ENCODE measurements around the gene PYGM. TPM values are rescaled to one million over a fixed set of nuclear protein-coding genes. Genes with fewer than 3 reads are reported as not detected.
A peak's percentile ranks its signal among the peaks of the same experiment; 100 is the strongest.

The PYGM gene
- total and polyA plus RNA-seq, 7 experiments from 2014 or later: 0.26 to 16.2 (median 12.3) TPM

GRCh38 chr11:64763526-64764039 is 3.8 kb upstream of the PYGM start:
- Histone ChIP-seq H3K4me3 (ENCODE audit: low read length) (peak overlapping the region; percentile 41), H3K36me3 (ENCODE audit: control insufficient read depth in 2 of 3, insufficient read depth in 3 of 3, low read length in 3 of 3) (peaks cover 21 to 51% (median 26%) of the 10 kb centered on the region in 3 experiments), H3K27me3 (ENCODE audit: control insufficient read depth in 2 of 2, insufficient read depth in 2 of 2, low read length in 2 of 2) (no peaks in the 10 kb centered on the region), H3K27ac (ENCODE audit: low read depth, low read length) (peak overlapping the region; percentile 60), H3K9me3 (ENCODE audit: control insufficient read depth in 2 of 3, low read length in 3 of 3) (no peaks in the 10 kb centered on the region), H3K4me1 (ENCODE audit: control insufficient read depth in 2 of 2, insufficient read depth in 2 of 2, low read length in 2 of 2) (peaks cover 69 to 90% of the 10 kb centered on the region in 2 donors)
- POLR2A ChIA-PET: interaction anchor here (0.6 to 39.7 kb wide), 17 partner anchors 1 to 371 kb away, joined by 3 to 1956 read pairs (median 4); partner anchors contain the start of genes FAU, MAP4K2, MEN1 and MRPL49
- peak overlapping the region; percentile 87 to 97 (median 92) for H3K27ac Mint-ChIP-seq
- no peak for ATAC-seq
- intact Hi-C loops (cut with micrococcal nuclease): loop anchor here in 1 of 2 donors (1.0 kb wide), 2 partner anchors 15 to 20 kb away; partner anchors contain the start of gene SF1
- peak in 1 of 9 donors; percentile 26 for DNase-seq
- H3K9me3 Mint-ChIP-seq: peaks cover 0 to 9% (median 0%) of the 10 kb centered on the region in 11 donors
- H3K4me1 Mint-ChIP-seq: peaks cover 69 to 95% (median 88%) of the 10 kb centered on the region in 7 donors
- no peaks in the 10 kb centered on the region for H3K27me3 Mint-ChIP-seq
- H3K36me3 Mint-ChIP-seq: peaks cover 21 to 52% (median 46%) of the 10 kb centered on the region in 5 donors
- CTCF ChIA-PET: interaction anchor here (0.7 to 19.1 kb wide), 10 partner anchors 8 to 86 kb away, joined by 3 to 305 read pairs (median 4); partner anchors contain the start of genes RASGRP2 and SF1
- peak overlapping the region; percentile 81 to 96 (median 84) for H3K4me3 Mint-ChIP-seq

GRCh38 chr11:64762674-64763525 is 3.1 kb upstream of the PYGM start:
- intact Hi-C loops (cut with micrococcal nuclease): no loop called here
- POLR2A ChIA-PET: interaction anchor here (0.6 to 39.7 kb wide), 14 partner anchors 2 to 372 kb away, joined by 3 to 1956 read pairs (median 4); partner anchors contain the start of genes MAP4K2, MEN1, PYGM and RASGRP2

GRCh38 chr11:64762277-64762673 is 2.5 kb upstream of the PYGM start:
- Mint-ChIP-seq H3K4me1 (peaks cover 56 to 92% (median 79%) of the 10 kb centered on the region in 7 donors), H3K27ac (peak overlapping the region; percentile 87 to 97 (median 92)), H3K27me3 (no peaks in the 10 kb centered on the region), H3K36me3 (peaks cover 16 to 40% (median 33%) of the 10 kb centered on the region in 5 donors), H3K9me3 (peaks cover 0 to 9% (median 0%) of the 10 kb centered on the region in 11 donors), H3K4me3 (peak overlapping the region; percentile 59 to 96 (median 84))
- ChIA-PET POLR2A (interaction anchor here (0.6 to 39.7 kb wide), 5 partner anchors 3 to 736 kb away, joined by 3 to 1956 read pairs (median 7); partner anchors contain the start of genes MALAT1, PYGM, RASGRP2 and SF1), CTCF (interaction anchor here (0.5 to 19.1 kb wide), 6 partner anchors 9 to 204 kb away, joined by 4 to 305 read pairs (median 8); partner anchors contain the start of gene RASGRP2)
- no peak for ATAC-seq
- Histone ChIP-seq H3K9me3 (ENCODE audit: control insufficient read depth in 2 of 3, low read length in 3 of 3) (no peaks in the 10 kb centered on the region), H3K27ac (ENCODE audit: low read depth, low read length) (peak overlapping the region; percentile 60), H3K27me3 (ENCODE audit: control insufficient read depth in 2 of 2, insufficient read depth in 2 of 2, low read length in 2 of 2) (no peaks in the 10 kb centered on the region), H3K4me1 (ENCODE audit: control insufficient read depth in 2 of 2, insufficient read depth in 2 of 2, low read length in 2 of 2) (peaks cover 60 to 85% of the 10 kb centered on the region in 2 donors), H3K4me3 (ENCODE audit: low read length) (no peak overlapping the region), H3K36me3 (ENCODE audit: control insufficient read depth in 2 of 3, insufficient read depth in 3 of 3, low read length in 3 of 3) (peaks cover 8 to 38% (median 13%) of the 10 kb centered on the region in 3 experiments)
- intact Hi-C loops (cut with micrococcal nuclease): no loop called here
- DNase-seq: peak in 1 of 9 donors; percentile 13

More at GRCh38 chr11:64762674-64763525, 3.1 kb upstream of the PYGM start:
- Histone ChIP-seq H3K9me3 (ENCODE audit: control insufficient read depth in 2 of 3, low read length in 3 of 3) (no peaks in the 10 kb centered on the region), H3K27ac (ENCODE audit: low read depth, low read length) (peak overlapping the region; percentile 60), H3K4me1 (ENCODE audit: control insufficient read depth in 2 of 2, insufficient read depth in 2 of 2, low read length in 2 of 2) (peaks cover 66 to 90% of the 10 kb centered on the region in 2 donors), H3K27me3 (ENCODE audit: control insufficient read depth in 2 of 2, insufficient read depth in 2 of 2, low read length in 2 of 2) (no peaks in the 10 kb centered on the region), H3K36me3 (ENCODE audit: control insufficient read depth in 2 of 3, insufficient read depth in 3 of 3, low read length in 3 of 3) (peaks cover 14 to 45% (median 19%) of the 10 kb centered on the region in 3 experiments), H3K4me3 (ENCODE audit: low read length) (peak overlapping the region; percentile 41)
- peak overlapping the region; percentile 87 to 97 (median 92) for H3K27ac Mint-ChIP-seq
- CTCF ChIA-PET: interaction anchor here (0.5 to 19.1 kb wide), 8 partner anchors 9 to 204 kb away, joined by 3 to 305 read pairs (median 8); partner anchors contain the start of genes RASGRP2 and SF1
- H3K27me3 Mint-ChIP-seq: no peaks in the 10 kb centered on the region
- ATAC-seq (peak; percentile 5), DNase-seq (peak in 4 of 9 donors; percentile 28 to 48 (median 43))
- peaks cover 62 to 92% (median 81%) of the 10 kb centered on the region in 7 donors for H3K4me1 Mint-ChIP-seq
- peaks cover 0 to 9% (median 0%) of the 10 kb centered on the region in 11 donors for H3K9me3 Mint-ChIP-seq
- H3K4me3 Mint-ChIP-seq: peak overlapping the region; percentile 72 to 96 (median 84)
- peaks cover 20 to 46% (median 39%) of the 10 kb centered on the region in 5 donors for H3K36me3 Mint-ChIP-seq

GRCh38 chr11:64760759-64761420 is 1.1 kb upstream of the PYGM start:
- Histone ChIP-seq H3K36me3 (ENCODE audit: control insufficient read depth in 2 of 3, insufficient read depth in 3 of 3, low read length in 3 of 3) (peaks cover 4 to 27% (median 6%) of the 10 kb centered on the region in 3 experiments), H3K9me3 (ENCODE audit: control insufficient read depth in 2 of 3, low read length in 3 of 3) (no peaks in the 10 kb centered on the region), H3K27me3 (ENCODE audit: control insufficient read depth in 2 of 2, insufficient read depth in 2 of 2, low read length in 2 of 2) (no peaks in the 10 kb centered on the region), H3K27ac (ENCODE audit: low read depth, low read length) (peak overlapping the region; percentile 49), H3K4me1 (ENCODE audit: control insufficient read depth in 2 of 2, insufficient read depth in 2 of 2, low read length in 2 of 2) (peaks cover 56 to 75% of the 10 kb centered on the region in 2 donors), H3K4me3 (ENCODE audit: low read length) (no peak overlapping the region)
- H3K9me3 Mint-ChIP-seq: peaks cover 0 to 9% (median 0%) of the 10 kb centered on the region in 11 donors
- POLR2A ChIA-PET: interaction anchor here (0.6 to 39.7 kb wide), 7 partner anchors 4 to 430 kb away, joined by 3 to 1956 read pairs (median 4); partner anchors contain the start of genes PYGM, RASGRP2 and SF1
- ATAC-seq: no peak
- H3K4me3 Mint-ChIP-seq: peak overlapping the region; percentile 54 to 96 (median 75)
- peaks cover 51 to 82% (median 69%) of the 10 kb centered on the region in 7 donors for H3K4me1 Mint-ChIP-seq
- H3K36me3 Mint-ChIP-seq: peaks cover 16 to 32% (median 23%) of the 10 kb centered on the region in 5 donors
- CTCF ChIA-PET: interaction anchor here (0.7 to 19.1 kb wide), 5 partner anchors 14 to 555 kb away, joined by 4 to 305 read pairs (median 7); partner anchors contain the start of genes RASGRP2 and SF1
- intact Hi-C loops (cut with micrococcal nuclease): no loop called here
- no peaks in the 10 kb centered on the region for H3K27me3 Mint-ChIP-seq
- peak in 3 of 9 donors; percentile 28 to 46 (median 39) for DNase-seq
- H3K27ac Mint-ChIP-seq: peak overlapping the region; percentile 86 to 95 (median 92)

- H3K4me3 Mint-ChIP-seq: peak overlapping the region in 5 of 10 donors; percentile 41 to 96 (median 54)
- peaks cover 36 to 66% (median 54%) of the 10 kb centered on the region in 7 donors for H3K4me1 Mint-ChIP-seq
- POLR2A ChIA-PET: interaction anchor here (1.2 to 39.7 kb wide), 3 partner anchors 6 to 89 kb away, joined by 3 to 1956 read pairs (median 1956); partner anchors contain the start of genes PYGM, RASGRP2 and SF1
- H3K27ac ChIP-seq (ENCODE audit: low read depth, low read length): peak overlapping the region; percentile 11
- intact Hi-C loops (cut with micrococcal nuclease): no loop called here
- peaks cover 0 to 6% (median 0%) of the 10 kb centered on the region in 11 donors for H3K9me3 Mint-ChIP-seq
- CTCF ChIA-PET: interaction anchor here (0.9 to 19.1 kb wide), 3 partner anchors 9 to 25 kb away, joined by 3 to 305 read pairs (median 3); partner anchors contain the start of gene RASGRP2
- no peaks in the 10 kb centered on the region for H3K9me3 ChIP-seq (ENCODE audit: control insufficient read depth in 2 of 3, low read length in 3 of 3)
- ATAC-seq (no peak), DNase-seq (peak in 1 of 9 donors; percentile 24)
- H3K36me3 Mint-ChIP-seq: peaks cover 5 to 17% (median 8%) of the 10 kb centered on the region in 5 donors
- peaks cover 43 to 64% of the 10 kb centered on the region in 2 donors for H3K4me1 ChIP-seq (ENCODE audit: control insufficient read depth in 2 of 2, insufficient read depth in 2 of 2, low read length in 2 of 2)
- H3K27me3 Mint-ChIP-seq: no peaks in the 10 kb centered on the region
- no peak overlapping the region for H3K4me3 ChIP-seq (ENCODE audit: low read length)
- H3K36me3 ChIP-seq (ENCODE audit: control insufficient read depth in 2 of 3, insufficient read depth in 3 of 3, low read length in 3 of 3): peaks cover 0 to 19% (median 0%) of the 10 kb centered on the region in 3 experiments
- no peaks in the 10 kb centered on the region for H3K27me3 ChIP-seq (ENCODE audit: control insufficient read depth in 2 of 2, insufficient read depth in 2 of 2, low read length in 2 of 2)
- peak overlapping the region; percentile 18 to 94 (median 87) for H3K27ac Mint-ChIP-seq
Measured at GRCh38 chr11:64759131-64759721, 548 bp downstream of the PYGM start.
